Epithelial cell of esophagus (primary cell): Measurements from ENCODE around the gene OPALIN.

Experiments
- DNase-seq: peaks from one replicate; pipeline ENCODE4 v3.0.0; 2010; ENCODE audit warnings: low read depth
- H3K4me3 ChIP-seq: 2 replicates; pipeline ENCODE4 v1.5.1; 2011; ENCODE audit warnings: mild to moderate bottlenecking, low read length, control low read depth
- CTCF ChIP-seq: IDR thresholded peaks from 2 replicates; pipeline ENCODE4 v1.5.1; 2011; ENCODE audit warnings: low read depth, mild to moderate bottlenecking, low read length, control low read depth, inconsistent platforms; ENCODE audit not compliant: insufficient read depth; ENCODE audit errors: missing control alignments

Gene OPALIN

DNA sequence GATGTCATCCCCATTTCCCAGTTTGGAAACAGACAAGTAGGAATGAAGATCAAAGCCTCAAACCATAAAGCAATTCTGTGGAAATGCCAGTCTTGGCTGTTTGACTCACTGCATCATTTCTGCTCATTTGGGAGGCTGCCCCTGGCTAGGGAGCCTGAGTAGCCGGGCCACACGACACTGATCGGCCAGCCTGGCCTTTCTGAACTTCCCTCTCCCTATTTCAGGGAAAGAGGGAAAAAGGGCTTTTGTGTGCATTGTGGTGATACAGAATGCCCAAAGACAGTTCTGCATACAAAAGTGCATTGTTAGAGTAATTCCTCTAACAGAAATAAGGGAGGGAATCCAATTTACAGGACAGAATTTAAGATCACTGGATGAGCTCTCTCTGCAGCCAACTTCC is 41.7 kb upstream of the OPALIN start:
- H3K4me3 ChIP-seq, result no peak overlapping the region
- DNase-seq, result no peak
- TF ChIP-seq CTCF, result no peak

- TF ChIP-seq CTCF, result no peak
- H3K4me3 ChIP-seq, result no peak overlapping the region
- DNase-seq, result no peak
Observed at GRCh38 chr10:96397902-96398301, 39.1 kb upstream of the OPALIN start.

DNA sequence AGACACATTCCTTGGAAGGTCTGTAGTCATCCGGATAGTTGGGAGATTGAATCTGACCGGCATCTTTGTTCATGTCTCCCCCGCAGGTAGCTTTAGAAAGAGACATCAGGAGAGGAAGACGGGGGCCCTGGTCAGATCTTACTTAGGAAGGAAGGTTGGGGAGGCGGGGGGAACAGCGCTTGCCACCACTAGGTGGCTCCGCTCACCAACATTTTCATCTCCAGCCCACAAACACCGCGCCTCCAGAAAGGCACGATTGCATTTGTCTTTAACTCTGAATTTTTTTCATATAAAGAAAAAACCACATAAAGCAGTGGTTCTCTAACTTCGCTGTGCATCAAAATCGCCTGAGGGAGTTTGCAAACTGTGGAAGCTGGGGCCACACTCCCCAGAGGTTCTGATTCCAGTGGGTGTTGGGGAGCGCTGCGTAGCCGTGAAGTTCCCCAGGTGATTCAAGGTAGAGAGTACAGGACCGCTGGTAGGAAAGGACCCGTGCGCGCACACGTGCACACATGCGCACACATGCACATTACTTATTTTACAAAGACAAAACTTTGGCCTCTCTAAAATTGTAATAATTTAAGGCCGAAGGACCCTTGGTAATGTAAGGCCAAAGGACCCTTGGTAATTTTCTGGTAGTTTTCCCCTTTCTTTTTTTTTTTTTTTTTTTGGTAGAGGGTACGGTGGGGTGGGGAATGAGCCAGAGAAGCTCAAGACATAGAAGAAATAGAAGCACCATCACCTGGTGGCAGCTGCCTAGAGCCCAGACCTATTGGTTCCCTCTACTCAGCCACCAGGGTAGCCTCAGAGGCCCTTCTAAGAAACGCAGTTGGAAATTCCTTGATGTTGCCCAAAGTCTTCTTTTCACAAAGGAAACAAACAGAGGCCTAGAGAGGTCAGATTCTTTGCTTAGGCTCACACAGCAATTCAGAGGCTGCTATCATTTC is 37.4 kb upstream of the OPALIN start:
- peak; percentile 80 for DNase-seq
- TF ChIP-seq CTCF, result peak; percentile 86
- H3K4me3 ChIP-seq, result peak overlapping the region; percentile 25

GRCh38 chr10:96390460-96390864 is 31.7 kb upstream of the OPALIN start:
- no peak for TF ChIP-seq CTCF
- no peak overlapping the region for H3K4me3 ChIP-seq

DNA sequence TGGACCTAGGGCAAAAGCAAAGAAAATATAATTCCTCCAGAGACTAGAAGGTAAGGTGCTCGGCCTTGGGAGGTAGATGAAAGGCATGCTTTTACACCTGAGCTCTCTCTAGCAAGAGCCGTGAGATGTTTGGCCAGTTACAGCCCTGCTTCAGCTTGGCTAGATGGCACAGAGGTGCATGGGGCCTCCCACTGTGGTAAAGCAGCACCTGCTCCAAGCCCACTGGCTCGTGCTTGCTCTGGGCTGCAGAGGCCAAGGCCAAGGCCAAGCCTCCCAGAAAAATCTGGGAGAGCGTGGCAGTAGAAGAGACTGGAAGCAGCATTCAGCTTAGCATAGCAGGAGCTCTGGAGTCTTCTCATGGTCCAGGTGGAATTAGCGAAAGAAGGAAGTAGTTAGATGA is 31.0 kb upstream of the OPALIN start:
- TF ChIP-seq CTCF, result no peak
- DNase-seq, result no peak
- no peak overlapping the region for H3K4me3 ChIP-seq

More at GRCh38 chr10:96390460-96390864, 31.7 kb upstream of the OPALIN start:
- DNase-seq, result no peak

DNA sequence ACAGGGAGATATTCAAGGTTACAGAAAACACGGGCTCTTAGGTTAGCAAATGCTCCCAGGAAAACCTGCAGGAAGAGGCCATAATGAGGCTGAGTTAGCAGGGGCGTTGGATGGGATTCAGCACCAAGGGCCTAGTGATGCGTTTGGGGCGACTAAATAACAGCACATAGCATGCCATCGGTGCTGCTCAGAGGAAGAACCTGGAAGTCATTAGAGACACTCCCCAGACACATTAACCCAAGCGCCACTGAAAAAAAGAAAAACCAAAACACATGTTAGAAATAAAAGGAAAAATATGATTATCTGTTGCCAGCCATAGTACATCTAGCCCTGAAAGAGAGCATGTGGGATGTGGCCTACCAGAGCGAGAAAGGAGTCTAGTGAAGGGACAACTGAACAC is 28.8 kb upstream of the OPALIN start:
- DNase-seq, result no peak
- H3K4me3 ChIP-seq, result no peak overlapping the region
- no peak for TF ChIP-seq CTCF

DNA sequence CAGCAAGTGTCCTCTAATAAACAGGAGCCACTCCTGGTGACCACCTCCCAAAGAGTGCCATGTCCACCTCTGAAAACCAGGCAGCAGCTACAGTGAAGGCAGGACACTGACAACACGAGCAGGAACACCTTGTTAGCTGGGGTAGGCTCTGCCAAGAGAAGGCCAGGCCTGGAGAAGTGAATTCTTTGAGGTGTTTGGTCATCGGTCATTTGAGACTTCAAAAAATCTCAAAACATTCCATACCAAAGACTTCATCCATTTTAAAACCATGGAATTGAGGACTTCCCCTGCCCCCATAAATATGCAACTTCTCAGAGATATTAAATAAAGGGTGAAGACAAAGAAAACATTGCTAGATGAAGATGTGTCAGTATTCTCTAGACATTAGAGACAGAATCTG is 28.4 kb upstream of the OPALIN start:
- TF ChIP-seq CTCF, result no peak
- DNase-seq, result no peak
- H3K4me3 ChIP-seq, result no peak overlapping the region
